ENCODE measurements around the gene DIP2C. TPM values are rescaled to one million over a fixed set of nuclear protein-coding genes. Genes with fewer than 3 reads are reported as not detected.

DIP2C gene
- total RNA-seq, 1 donor, result 19.9 TPM

GRCh38 chr10:672203-672602 is 17.3 kb downstream of the DIP2C start:
- DNase-seq (ENCODE audit: low read depth), result no peak
- no peak overlapping the region for H3K4me3 ChIP-seq (ENCODE audit: low read depth, low read length)
- no peak for TF ChIP-seq CTCF (IDR thresholded peaks at IDR 0.05; ENCODE audit: insufficient read depth, low read depth, low read length)

GRCh38 chr10:670990-671389 is 18.5 kb downstream of the DIP2C start:
- no peak for TF ChIP-seq CTCF (IDR thresholded peaks at IDR 0.05; ENCODE audit: insufficient read depth, low read depth, low read length)
- DNase-seq (ENCODE audit: low read depth), result no peak
- H3K4me3 ChIP-seq (ENCODE audit: low read depth, low read length), result no peak overlapping the region

GRCh38 chr10:670038-670437 is 19.4 kb downstream of the DIP2C start:
- no peak for TF ChIP-seq CTCF (IDR thresholded peaks at IDR 0.05; ENCODE audit: insufficient read depth, low read depth, low read length)
- no peak overlapping the region for H3K4me3 ChIP-seq (ENCODE audit: low read depth, low read length)
- no peak for DNase-seq (ENCODE audit: low read depth)

- no peak for DNase-seq (ENCODE audit: low read depth)
- H3K4me3 ChIP-seq (ENCODE audit: low read depth, low read length), result no peak overlapping the region
- no peak for TF ChIP-seq CTCF (IDR thresholded peaks at IDR 0.05; ENCODE audit: insufficient read depth, low read depth, low read length)
Observed at GRCh38 chr10:668786-669485, 20.5 kb downstream of the DIP2C start.

- no peak for TF ChIP-seq CTCF (IDR thresholded peaks at IDR 0.05; ENCODE audit: insufficient read depth, low read depth, low read length)
- DNase-seq (ENCODE audit: low read depth), result no peak
- no peak overlapping the region for H3K4me3 ChIP-seq (ENCODE audit: low read depth, low read length)
Observed at GRCh38 chr10:667602-668143, 21.8 kb downstream of the DIP2C start.

- no peak for TF ChIP-seq CTCF (IDR thresholded peaks at IDR 0.05; ENCODE audit: insufficient read depth, low read depth, low read length)
- no peak for DNase-seq (ENCODE audit: low read depth)
Observed at GRCh38 chr10:667096-667495, 22.4 kb downstream of the DIP2C start.

More at GRCh38 chr10:667096-667495, 22.4 kb downstream of the DIP2C start:
- no peak overlapping the region for H3K4me3 ChIP-seq (ENCODE audit: low read depth, low read length)
